Neural progenitor cell (in vitro differentiated cells): ENCODE data around the gene CPSF7.

Experiments used
- EZH2 ChIP-seq: fragments of 200-600 bp; sonication (generic); IDR thresholded peaks from 2 replicates; pipeline ENCODE4 v1.6.1; 2017; ENCODE audit warnings: antibody characterized with exemption, mild to moderate bottlenecking, moderate library complexity
- TF ChIP-seq, protein P1 (sequence below): fragments of 200-600 bp; sonication (generic); IDR thresholded peaks from 2 replicates; pipeline ENCODE4 v1.5.1; 2017; ENCODE audit warnings: antibody characterized with exemption, mild to moderate bottlenecking

DNA sequence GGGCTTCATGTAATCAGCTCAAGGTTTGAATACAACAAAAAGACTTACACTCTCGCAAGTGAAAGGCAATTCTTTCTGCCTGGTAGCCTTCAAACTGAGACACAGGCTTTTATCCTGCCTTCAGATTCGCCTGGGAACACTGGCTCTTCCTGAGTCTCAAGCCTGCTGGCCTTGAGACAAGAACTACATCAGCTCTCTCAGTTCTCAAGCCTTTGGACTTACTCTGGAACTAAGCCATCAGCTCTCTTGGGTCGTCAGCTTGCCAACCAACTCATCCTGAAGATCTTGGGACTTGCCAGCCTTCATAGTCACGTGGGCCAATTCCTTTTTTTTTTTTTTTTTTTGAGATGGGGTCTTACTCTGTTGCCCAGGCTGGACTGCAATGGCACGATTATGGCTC lies 43.1 kb upstream of the CPSF7 start:
- TF ChIP-seq, protein P1, sequence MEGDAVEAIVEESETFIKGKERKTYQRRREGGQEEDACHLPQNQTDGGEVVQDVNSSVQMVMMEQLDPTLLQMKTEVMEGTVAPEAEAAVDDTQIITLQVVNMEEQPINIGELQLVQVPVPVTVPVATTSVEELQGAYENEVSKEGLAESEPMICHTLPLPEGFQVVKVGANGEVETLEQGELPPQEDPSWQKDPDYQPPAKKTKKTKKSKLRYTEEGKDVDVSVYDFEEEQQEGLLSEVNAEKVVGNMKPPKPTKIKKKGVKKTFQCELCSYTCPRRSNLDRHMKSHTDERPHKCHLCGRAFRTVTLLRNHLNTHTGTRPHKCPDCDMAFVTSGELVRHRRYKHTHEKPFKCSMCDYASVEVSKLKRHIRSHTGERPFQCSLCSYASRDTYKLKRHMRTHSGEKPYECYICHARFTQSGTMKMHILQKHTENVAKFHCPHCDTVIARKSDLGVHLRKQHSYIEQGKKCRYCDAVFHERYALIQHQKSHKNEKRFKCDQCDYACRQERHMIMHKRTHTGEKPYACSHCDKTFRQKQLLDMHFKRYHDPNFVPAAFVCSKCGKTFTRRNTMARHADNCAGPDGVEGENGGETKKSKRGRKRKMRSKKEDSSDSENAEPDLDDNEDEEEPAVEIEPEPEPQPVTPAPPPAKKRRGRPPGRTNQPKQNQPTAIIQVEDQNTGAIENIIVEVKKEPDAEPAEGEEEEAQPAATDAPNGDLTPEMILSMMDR = no peak
- no peak for TF ChIP-seq EZH2
